Central memory CD8-positive, alpha-beta T cell (primary cell): ENCODE measurements around the gene ITPKB.

ENCODE experiments used
- ATAC-seq: fragments of 150-1000 bp; cut with Tn5 transposase; replicated peaks from 2 replicates; pipeline ENCODE4 v1.10.0; 2022; ENCODE audit warnings: mild to moderate bottlenecking, moderate FRiP score, moderate number of reproducible peaks; ENCODE audit not compliant: poor library complexity, severe bottlenecking; ENCODE audit errors: extremely low read depth
- DNase-seq, 2 donors: peaks; one replicate each; pipeline ENCODE4 v3.0.0; 2021; ENCODE audit warnings: low spot score in 2 of 2
- H3K27ac Mint-ChIP-seq: one replicate; pipeline ENCODE4 v1.8.0; 2022; ENCODE audit warnings: low read depth, mild to moderate bottlenecking, moderate library complexity, mixed read lengths
- H3K27me3 Mint-ChIP-seq: one replicate; pipeline ENCODE4 v1.8.0; 2022; ENCODE audit warnings: mixed read lengths
- H3K36me3 Mint-ChIP-seq: one replicate; pipeline ENCODE4 v1.8.0; 2022; ENCODE audit warnings: mild to moderate bottlenecking, moderate library complexity, mixed read lengths; ENCODE audit not compliant: insufficient read depth
- H3K4me1 Mint-ChIP-seq: one replicate; pipeline ENCODE4 v1.8.0; 2022; ENCODE audit warnings: mixed read lengths
- H3K4me3 Mint-ChIP-seq: one replicate; pipeline ENCODE4 v1.8.0; 2022; ENCODE audit warnings: mild to moderate bottlenecking, moderate library complexity, mixed read lengths
- H3K9me3 Mint-ChIP-seq: one replicate; pipeline ENCODE4 v1.8.0; 2022; ENCODE audit warnings: mixed read lengths

The ITPKB gene

GRCh38 chr1:226734611-226735153 lies 4.4 kb downstream of the ITPKB start:
- peaks cover 72% of the 10 kb centered on the region for H3K36me3 Mint-ChIP-seq
- DNase-seq (no peak), ATAC-seq (no peak)
- H3K9me3 Mint-ChIP-seq = no peaks in the 10 kb centered on the region
- peak overlapping the region; percentile 94 for H3K27ac Mint-ChIP-seq
- peaks cover 67% of the 10 kb centered on the region for H3K4me1 Mint-ChIP-seq
- H3K27me3 Mint-ChIP-seq = no peaks in the 10 kb centered on the region
- H3K4me3 Mint-ChIP-seq = peak overlapping the region; percentile 96

- no peak for DNase-seq
- Mint-ChIP-seq H3K27ac (peak overlapping the region; percentile 94), H3K27me3 (no peaks in the 10 kb centered on the region), H3K4me1 (peaks cover 68% of the 10 kb centered on the region), H3K36me3 (peaks cover 72% of the 10 kb centered on the region), H3K4me3 (peak overlapping the region; percentile 96), H3K9me3 (no peaks in the 10 kb centered on the region)
- no peak for ATAC-seq
Observed at GRCh38 chr1:226733876-226734275, 5.2 kb downstream of the ITPKB start.

- ATAC-seq (no peak), DNase-seq (no peak)
- peaks cover 74% of the 10 kb centered on the region for H3K36me3 Mint-ChIP-seq
- no peaks in the 10 kb centered on the region for H3K27me3 Mint-ChIP-seq
- peak overlapping the region; percentile 94 for H3K27ac Mint-ChIP-seq
- H3K4me3 Mint-ChIP-seq = peak overlapping the region; percentile 96
- H3K9me3 Mint-ChIP-seq = no peaks in the 10 kb centered on the region
- peaks cover 73% of the 10 kb centered on the region for H3K4me1 Mint-ChIP-seq
Observed at GRCh38 chr1:226733304-226733703, 5.8 kb downstream of the ITPKB start.

- ATAC-seq (no peak), DNase-seq (no peak)
- peaks cover 78% of the 10 kb centered on the region for H3K4me1 Mint-ChIP-seq
- peak overlapping the region; percentile 94 for H3K27ac Mint-ChIP-seq
- peaks cover 73% of the 10 kb centered on the region for H3K36me3 Mint-ChIP-seq
- H3K4me3 Mint-ChIP-seq = peak overlapping the region; percentile 96
- no peaks in the 10 kb centered on the region for H3K9me3 Mint-ChIP-seq
- H3K27me3 Mint-ChIP-seq = no peaks in the 10 kb centered on the region
Observed at GRCh38 chr1:226732856-226733291, 6.2 kb downstream of the ITPKB start.

GRCh38 chr1:226731257-226731893 lies 7.7 kb downstream of the ITPKB start:
- no peak for ATAC-seq
- Mint-ChIP-seq H3K36me3 (peaks cover 74% of the 10 kb centered on the region), H3K4me3 (peak overlapping the region; percentile 96), H3K27me3 (no peaks in the 10 kb centered on the region), H3K27ac (peak overlapping the region; percentile 94), H3K4me1 (peaks cover 91% of the 10 kb centered on the region), H3K9me3 (no peaks in the 10 kb centered on the region)
- DNase-seq = no peak

- peaks cover 74% of the 10 kb centered on the region for H3K36me3 Mint-ChIP-seq
- ATAC-seq = no peak
- DNase-seq = no peak
- peaks cover 91% of the 10 kb centered on the region for H3K4me1 Mint-ChIP-seq
- H3K9me3 Mint-ChIP-seq = no peaks in the 10 kb centered on the region
- H3K27ac Mint-ChIP-seq = peak overlapping the region; percentile 94
- no peaks in the 10 kb centered on the region for H3K27me3 Mint-ChIP-seq
- H3K4me3 Mint-ChIP-seq = peak overlapping the region; percentile 96
Observed at GRCh38 chr1:226730836-226731235, 8.2 kb downstream of the ITPKB start.

GRCh38 chr1:226730071-226730470 lies 9.0 kb downstream of the ITPKB start:
- H3K4me1 Mint-ChIP-seq = peaks cover 91% of the 10 kb centered on the region
- no peak for DNase-seq
- H3K4me3 Mint-ChIP-seq = peak overlapping the region; percentile 96
- no peaks in the 10 kb centered on the region for H3K27me3 Mint-ChIP-seq
- peak overlapping the region; percentile 94 for H3K27ac Mint-ChIP-seq
- H3K36me3 Mint-ChIP-seq = peaks cover 70% of the 10 kb centered on the region
- H3K9me3 Mint-ChIP-seq = no peaks in the 10 kb centered on the region
- ATAC-seq = peak; percentile 41

GRCh38 chr1:226728448-226728847 lies 10.6 kb downstream of the ITPKB start:
- Mint-ChIP-seq H3K36me3 (peaks cover 64% of the 10 kb centered on the region), H3K27ac (peak overlapping the region; percentile 94), H3K27me3 (no peaks in the 10 kb centered on the region), H3K4me1 (peaks cover 91% of the 10 kb centered on the region), H3K9me3 (no peaks in the 10 kb centered on the region), H3K4me3 (peak overlapping the region; percentile 96)
- ATAC-seq = no peak
- DNase-seq = no peak

GRCh38 chr1:226725897-226726267 lies 13.2 kb downstream of the ITPKB start:
- DNase-seq = no peak
- no peak for ATAC-seq

GRCh38 chr1:226723657-226724532 lies 15.2 kb downstream of the ITPKB start:
- peak; percentile 33 for ATAC-seq
- Mint-ChIP-seq H3K36me3 (peaks cover 60% of the 10 kb centered on the region), H3K27ac (peak overlapping the region; percentile 94), H3K4me1 (peaks cover 84% of the 10 kb centered on the region), H3K9me3 (no peaks in the 10 kb centered on the region), H3K27me3 (no peaks in the 10 kb centered on the region), H3K4me3 (peak overlapping the region; percentile 96)
- DNase-seq = no peak

More at GRCh38 chr1:226725897-226726267, 13.2 kb downstream of the ITPKB start:
- Mint-ChIP-seq H3K27ac (peak overlapping the region; percentile 94), H3K4me1 (peaks cover 86% of the 10 kb centered on the region), H3K9me3 (no peaks in the 10 kb centered on the region), H3K36me3 (peaks cover 67% of the 10 kb centered on the region), H3K27me3 (no peaks in the 10 kb centered on the region), H3K4me3 (peak overlapping the region; percentile 96)

GRCh38 chr1:226722901-226723656 lies 16.0 kb downstream of the ITPKB start:
- no peaks in the 10 kb centered on the region for H3K9me3 Mint-ChIP-seq
- H3K36me3 Mint-ChIP-seq = peaks cover 52% of the 10 kb centered on the region
- ATAC-seq = peak; percentile 40
- peak overlapping the region; percentile 94 for H3K27ac Mint-ChIP-seq
- no peak for DNase-seq
- H3K4me1 Mint-ChIP-seq = peaks cover 76% of the 10 kb centered on the region
- peak overlapping the region; percentile 96 for H3K4me3 Mint-ChIP-seq
- no peaks in the 10 kb centered on the region for H3K27me3 Mint-ChIP-seq

- H3K9me3 Mint-ChIP-seq = no peaks in the 10 kb centered on the region
- H3K27ac Mint-ChIP-seq = peak overlapping the region; percentile 94
- peaks cover 73% of the 10 kb centered on the region for H3K4me1 Mint-ChIP-seq
- DNase-seq (no peak), ATAC-seq (peak; percentile 20)
- no peaks in the 10 kb centered on the region for H3K27me3 Mint-ChIP-seq
- H3K4me3 Mint-ChIP-seq = peak overlapping the region; percentile 96
- peaks cover 48% of the 10 kb centered on the region for H3K36me3 Mint-ChIP-seq
Observed at GRCh38 chr1:226722240-226722900, 16.7 kb downstream of the ITPKB start.
